AG09309 (cell line): ENCODE data around the gene OSBPL6.
A peak's percentile ranks its signal among the peaks of the same experiment; 100 is the strongest.

ENCODE experiments used
- DNase-seq: peaks from one replicate; pipeline ENCODE4 v3.0.0-alpha.2; 2010; ENCODE audit warnings: low read depth
- H3K4me3 ChIP-seq: 2 replicates; pipeline ENCODE4 v1.5.1; 2011; ENCODE audit warnings: mild to moderate bottlenecking, low read depth, low read length, moderate library complexity; ENCODE audit not compliant: control insufficient read depth
- TF ChIP-seq, protein P1 (sequence below): IDR thresholded peaks from 2 replicates; pipeline ENCODE4 v1.5.1; 2011; ENCODE audit warnings: mild to moderate bottlenecking, low read depth, low read length, inconsistent platforms; ENCODE audit not compliant: insufficient read depth, control insufficient read depth; ENCODE audit errors: missing control alignments

OSBPL6 gene

DNA sequence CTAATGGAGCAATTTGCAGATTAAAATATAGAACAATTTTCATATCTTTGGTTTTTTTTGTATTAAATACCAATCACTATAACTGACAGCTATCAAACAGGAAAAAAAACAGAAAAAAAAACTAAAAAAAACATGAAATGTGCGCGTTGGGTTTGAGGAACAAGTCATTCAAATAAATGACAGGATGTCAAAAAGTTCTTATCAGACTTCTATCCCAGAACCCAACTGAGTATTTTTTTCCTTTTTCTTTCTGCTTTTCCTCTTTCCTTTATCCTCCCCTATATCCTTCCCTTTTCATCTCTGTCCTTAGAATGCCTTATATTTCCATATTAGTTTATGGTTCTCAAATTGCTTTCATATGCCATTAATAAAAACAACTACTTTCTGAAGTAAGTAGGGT is 242.3 kb downstream of the OSBPL6 start:
- no peak overlapping the region for H3K4me3 ChIP-seq
- no peak for DNase-seq
- TF ChIP-seq, protein P1, sequence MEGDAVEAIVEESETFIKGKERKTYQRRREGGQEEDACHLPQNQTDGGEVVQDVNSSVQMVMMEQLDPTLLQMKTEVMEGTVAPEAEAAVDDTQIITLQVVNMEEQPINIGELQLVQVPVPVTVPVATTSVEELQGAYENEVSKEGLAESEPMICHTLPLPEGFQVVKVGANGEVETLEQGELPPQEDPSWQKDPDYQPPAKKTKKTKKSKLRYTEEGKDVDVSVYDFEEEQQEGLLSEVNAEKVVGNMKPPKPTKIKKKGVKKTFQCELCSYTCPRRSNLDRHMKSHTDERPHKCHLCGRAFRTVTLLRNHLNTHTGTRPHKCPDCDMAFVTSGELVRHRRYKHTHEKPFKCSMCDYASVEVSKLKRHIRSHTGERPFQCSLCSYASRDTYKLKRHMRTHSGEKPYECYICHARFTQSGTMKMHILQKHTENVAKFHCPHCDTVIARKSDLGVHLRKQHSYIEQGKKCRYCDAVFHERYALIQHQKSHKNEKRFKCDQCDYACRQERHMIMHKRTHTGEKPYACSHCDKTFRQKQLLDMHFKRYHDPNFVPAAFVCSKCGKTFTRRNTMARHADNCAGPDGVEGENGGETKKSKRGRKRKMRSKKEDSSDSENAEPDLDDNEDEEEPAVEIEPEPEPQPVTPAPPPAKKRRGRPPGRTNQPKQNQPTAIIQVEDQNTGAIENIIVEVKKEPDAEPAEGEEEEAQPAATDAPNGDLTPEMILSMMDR = no peak

DNA sequence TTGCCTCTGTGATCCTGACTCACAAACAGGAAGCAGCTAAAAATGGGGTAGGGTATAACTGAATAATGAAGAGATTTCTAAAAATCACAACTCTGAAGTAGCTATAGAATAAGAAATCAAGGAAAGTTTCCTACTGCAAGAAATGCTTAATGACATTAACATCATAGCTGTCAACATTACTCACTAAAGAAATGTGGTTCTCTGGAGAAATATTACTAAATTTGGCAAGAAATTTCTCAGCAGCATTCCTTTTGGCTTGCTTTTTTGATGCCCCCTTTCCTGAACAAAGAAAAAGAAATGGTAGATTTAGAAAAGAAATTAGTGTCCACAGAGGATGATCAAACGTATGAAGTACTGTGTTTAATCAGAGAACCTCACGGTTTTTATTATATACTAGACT is 247.1 kb downstream of the OSBPL6 start:
- no peak for DNase-seq
- TF ChIP-seq, protein P1 = no peak

DNA sequence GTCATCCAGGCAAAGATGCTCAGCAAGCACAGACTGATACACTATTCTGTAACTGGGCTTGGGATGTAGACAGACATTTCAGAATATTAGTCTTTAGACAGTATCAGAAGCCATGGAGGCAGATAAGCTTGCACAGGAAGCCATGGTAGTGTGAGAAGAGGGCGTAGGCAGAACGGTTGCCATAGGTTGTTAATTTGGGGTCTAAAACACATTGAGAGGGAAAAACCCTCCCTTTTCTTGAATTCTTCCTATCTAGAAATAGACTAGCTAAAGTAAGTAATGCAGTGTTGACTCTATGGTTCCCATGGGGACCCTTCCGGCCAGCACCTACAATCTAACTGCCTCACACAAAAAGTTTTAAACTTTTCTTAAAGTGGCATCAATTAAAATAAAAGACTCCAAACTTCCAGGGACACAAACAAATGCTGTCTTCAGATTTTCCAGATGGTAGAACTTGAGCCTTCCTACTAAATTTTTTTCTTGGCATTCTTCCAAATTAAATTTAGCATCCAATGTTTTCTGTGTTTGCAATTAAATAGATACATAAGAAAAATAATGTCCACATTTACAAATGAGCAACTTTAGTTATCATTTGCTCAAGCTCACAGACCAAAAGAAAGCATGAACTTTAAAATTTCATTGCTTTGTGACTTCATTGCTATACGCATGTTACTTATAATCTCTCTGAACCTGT is 254.8 kb downstream of the OSBPL6 start:
- DNase-seq = no peak
- no peak overlapping the region for H3K4me3 ChIP-seq
- TF ChIP-seq, protein P1 = no peak

More for the DNA sequence above, 247.1 kb downstream of the OSBPL6 start:
- H3K4me3 ChIP-seq = no peak overlapping the region

DNA sequence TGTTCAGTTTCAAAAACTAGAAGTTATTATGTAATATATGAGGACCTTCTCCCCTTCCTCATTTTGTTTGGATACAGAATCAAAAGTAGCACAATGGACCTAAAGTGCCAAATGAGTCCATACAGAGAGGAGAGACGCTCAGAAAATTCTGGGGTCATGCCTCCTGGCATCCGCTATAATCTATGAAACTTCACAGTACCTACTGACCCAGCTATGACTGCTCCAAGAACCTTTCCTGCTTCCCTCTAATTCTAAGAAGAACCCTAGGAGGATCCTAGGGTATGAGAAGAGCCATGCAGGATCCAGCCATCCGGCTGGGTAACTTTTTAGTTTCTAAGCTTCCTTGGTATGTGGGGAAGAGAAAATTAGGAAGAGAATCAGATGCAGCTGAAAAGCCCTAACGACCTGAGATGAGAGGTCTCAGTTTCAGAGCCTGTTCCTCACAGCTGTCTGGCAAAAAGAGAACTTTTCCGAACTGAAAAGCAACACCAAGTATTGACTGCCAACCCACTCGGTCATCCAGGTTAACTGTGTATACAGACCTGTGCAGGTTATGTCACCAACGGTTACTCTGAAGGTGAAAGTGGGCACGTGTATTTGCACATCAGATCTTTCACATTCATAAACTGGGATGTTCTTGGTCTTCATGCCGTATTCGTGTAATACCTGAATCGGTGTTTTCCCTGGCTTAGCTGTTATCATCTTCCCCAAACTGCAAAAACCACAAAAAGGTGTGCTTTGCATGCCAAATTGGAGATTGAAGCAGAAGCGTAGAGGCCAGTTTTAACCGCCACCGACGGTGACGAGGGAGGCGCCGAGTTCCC is 255.6 kb downstream of the OSBPL6 start:
- DNase-seq = no peak
- H3K4me3 ChIP-seq = peak overlapping the region; percentile 89

DNA sequence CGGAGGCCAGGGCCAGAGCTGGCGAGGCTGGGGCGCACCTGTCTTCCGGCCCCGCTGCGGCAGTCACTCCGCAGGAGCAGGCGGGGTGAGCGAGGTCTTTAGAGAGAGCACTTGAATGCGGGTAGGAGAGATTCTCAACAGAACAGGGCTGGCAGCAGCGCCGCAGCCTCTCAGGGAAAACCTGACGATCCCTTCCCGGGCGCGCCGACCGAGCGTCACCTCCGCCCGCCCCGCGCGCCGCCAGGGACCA is 256.1 kb downstream of the OSBPL6 start:
- TF ChIP-seq, protein P1 = no peak
- no peak for DNase-seq
- H3K4me3 ChIP-seq = peak overlapping the region; percentile 89

More for the DNA sequence above, 255.6 kb downstream of the OSBPL6 start:
- TF ChIP-seq, protein P1 = no peak

DNA sequence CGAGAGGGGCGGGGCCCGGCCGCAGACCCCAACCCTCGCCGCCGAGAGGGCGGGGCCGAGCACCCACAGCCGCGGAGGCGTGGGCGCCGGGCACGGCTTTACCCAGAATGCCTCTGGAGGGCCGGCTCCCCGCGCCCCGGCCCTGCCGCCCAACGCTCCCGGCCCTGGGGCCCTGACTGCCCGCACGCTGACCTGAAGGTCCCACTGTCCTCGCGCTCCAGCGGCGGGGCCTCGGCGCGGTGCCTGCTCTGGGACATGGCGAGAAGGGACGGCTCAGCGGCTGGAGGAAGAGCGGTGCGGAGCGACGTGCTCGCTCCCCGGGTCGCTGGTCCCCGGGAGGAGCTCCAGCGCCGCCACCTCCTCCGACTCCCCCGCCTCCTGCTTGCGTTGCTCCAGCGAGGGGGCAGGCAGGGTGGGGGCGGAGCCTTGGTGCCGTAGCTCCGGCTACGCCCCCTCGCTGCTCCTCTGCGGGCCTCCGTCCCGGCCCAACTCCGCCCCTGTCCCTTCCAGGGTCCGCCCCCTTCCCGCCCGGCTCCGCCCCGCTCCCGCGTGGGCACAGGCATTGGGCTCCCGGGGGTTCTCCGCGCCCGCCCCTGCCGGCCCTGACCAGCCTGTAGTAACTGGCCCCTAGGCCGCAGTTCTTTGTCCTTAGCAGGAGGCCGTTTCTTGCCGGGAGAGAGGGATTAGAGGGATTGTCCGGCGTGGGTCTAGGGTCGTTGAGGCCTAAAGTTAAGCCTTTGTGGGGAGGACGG is 256.6 kb downstream of the OSBPL6 start, which contains the start of the genes PJVK and PRKRA:
PJVK (plus strand) TSS at position 605 of the 752 bp plus-strand sequence. CDS start 2,032 bp downstream, outside the sequence.
PRKRA (minus strand) TSS at position 402 of the 752 bp plus-strand sequence; CDS start at position 257, 145 bp downstream.
- TF ChIP-seq, protein P1 = no peak
- peak within 1 kb of the TSS; percentile 89 for H3K4me3 ChIP-seq
- peak; percentile 88 for DNase-seq
